Activated CD8-positive, alpha-beta memory T cell treated with anti-CD3 and anti-CD28 coated beads, Interleukin-2, amount 50 U/mL, for 1 hour (primary cell): ENCODE results near the gene DUSP8.
"Not testable (repeated sequence)": the region's sequence is repeated elsewhere in the genome, so short reads cannot be mapped to it uniquely, and the experiment has no call there.

ENCODE experiments used
- DNase-seq: peaks from one replicate; pipeline ENCODE4 v3.0.0-alpha.2; 2020; ENCODE audit errors: extremely low read depth

Gene DUSP8

GRCh38 chr11:1572197-1573076 lies at the start of gene DUSP8:
Gene DUSP8 (minus strand): TSS chr11:1572271. CDS start chr11:1565826, 6,445 bp downstream.
- DNase-seq = peak; percentile 89

GRCh38 chr11:1619449-1619848 lies 47.4 kb upstream of the DUSP8 start:
- no peak for DNase-seq

GRCh38 chr11:1618231-1618630 lies 46.2 kb upstream of the DUSP8 start:
- DNase-seq = no peak

- DNase-seq = no peak
These were observed 36.3 kb upstream of the DUSP8 start, which contains the start of gene KRTAP5-3 for GRCh38 chr11:1608363-1608762. Gene KRTAP5-3 (minus strand): TSS chr11:1608463. CDS start chr11:1608385, 78 bp downstream.

GRCh38 chr11:1607901-1608300 lies 35.8 kb upstream of the DUSP8 start:
- not testable (repeated sequence) for DNase-seq

GRCh38 chr11:1607156-1607845 lies 35.2 kb upstream of the DUSP8 start:
- not testable (repeated sequence) for DNase-seq

- DNase-seq = not testable (repeated sequence)
These were observed 33.9 kb upstream of the DUSP8 start for GRCh38 chr11:1605923-1606322.

- DNase-seq = no peak
These were observed 32.6 kb upstream of the DUSP8 start for GRCh38 chr11:1604711-1605110.

- DNase-seq = no peak
These were observed 32.1 kb upstream of the DUSP8 start for GRCh38 chr11:1604181-1604580.

- DNase-seq = no peak
These were observed 31.6 kb upstream of the DUSP8 start for GRCh38 chr11:1603629-1604028.

- DNase-seq = not testable (repeated sequence)
These were observed 29.6 kb upstream of the DUSP8 start for GRCh38 chr11:1601663-1602062.

GRCh38 chr11:1600626-1601025 lies 28.6 kb upstream of the DUSP8 start:
- no peak for DNase-seq

GRCh38 chr11:1598816-1599215 lies 26.7 kb upstream of the DUSP8 start:
- DNase-seq = no peak

- DNase-seq = not testable (repeated sequence)
These were observed 26.3 kb upstream of the DUSP8 start for GRCh38 chr11:1598406-1598805.

GRCh38 chr11:1597994-1598380 lies 25.9 kb upstream of the DUSP8 start, which contains the start of gene KRTAP5-2:
Gene KRTAP5-2 (minus strand): TSS chr11:1598294. CDS start chr11:1598250, 44 bp downstream.
- no peak for DNase-seq

GRCh38 chr11:1597331-1597993 lies 25.4 kb upstream of the DUSP8 start:
- no peak for DNase-seq

- DNase-seq = not testable (repeated sequence)
These were observed 24.6 kb upstream of the DUSP8 start for GRCh38 chr11:1596576-1597121.

GRCh38 chr11:1595994-1596575 lies 24.0 kb upstream of the DUSP8 start:
- not testable (repeated sequence) for DNase-seq

- DNase-seq = no peak
These were observed 20.6 kb upstream of the DUSP8 start for GRCh38 chr11:1592628-1593027.

GRCh38 chr11:1589996-1590395 lies 17.9 kb upstream of the DUSP8 start:
- DNase-seq = no peak

GRCh38 chr11:1589191-1589963 lies 17.3 kb upstream of the DUSP8 start:
- not testable (repeated sequence) for DNase-seq
